Muscle of arm (tissue), 12 donors: ENCODE results near the gene BMP8B. TPM values are rescaled to one million over a fixed set of nuclear protein-coding genes. Genes with fewer than 3 reads are reported as not detected.
A peak's percentile ranks its signal among the peaks of the same experiment; 100 is the strongest.
"Not testable (repeated sequence)": the region's sequence is repeated elsewhere in the genome, so short reads cannot be mapped to it uniquely, and the experiment has no call there.

Experiments
- DNase-seq: peaks from one replicate; pipeline ENCODE4 v3.0.0-alpha.2; 2013
- polyA plus RNA-seq, 12 donors: library from polyadenylated mRNA; unstranded; fragments of 120-200 nt; gene quantifications; one replicate each; pipeline ENCODE4 v1.2.1, GENCODE V29; 2013; ENCODE audit not compliant: insufficient read length in 12 of 12

The BMP8B gene
- polyA plus RNA-seq, 12 donors = 1.0 to 2.6 (median 1.2) TPM; not detected in 2

DNA sequence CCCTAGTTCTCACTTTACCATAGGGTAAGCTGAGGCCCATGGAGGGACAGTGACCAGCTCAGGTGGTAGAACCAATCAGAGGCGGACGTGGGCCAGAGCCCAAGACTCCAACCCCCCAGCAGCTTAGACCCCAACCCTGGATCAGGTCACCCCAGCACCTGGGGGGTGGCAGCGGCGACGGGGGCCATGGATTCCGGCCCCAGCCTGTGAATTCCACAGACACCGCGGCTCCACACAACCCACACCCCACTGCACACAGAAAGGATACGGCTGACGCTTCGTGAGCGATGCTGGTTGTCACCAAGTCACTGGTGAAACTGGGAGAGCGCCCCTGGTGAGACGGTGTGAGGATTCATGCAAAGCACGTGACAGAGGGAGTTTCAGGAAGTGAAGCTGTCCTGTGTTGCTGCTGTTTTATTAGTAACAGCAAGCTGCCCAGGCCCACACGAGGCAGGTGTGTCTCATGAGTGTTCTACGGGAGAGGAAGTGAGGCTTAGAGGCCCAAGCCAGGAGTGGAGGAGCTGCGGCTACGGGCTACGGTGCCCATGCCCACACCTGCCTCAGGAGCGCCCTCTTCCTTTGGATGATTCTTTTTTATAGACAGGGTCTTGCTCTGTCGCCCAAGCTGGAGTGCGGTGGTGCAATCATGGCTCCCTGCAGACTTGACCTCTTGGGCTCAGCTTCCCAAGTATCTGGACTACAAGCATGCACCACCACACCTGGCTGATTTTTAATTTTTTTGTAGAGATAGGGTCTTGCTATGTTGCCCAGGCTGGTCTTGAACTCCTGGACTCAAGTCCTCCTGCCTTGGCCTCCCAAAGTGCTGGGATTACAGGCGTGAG, 28.6 kb upstream of the BMP8B start:
- not testable (repeated sequence) for DNase-seq

- DNase-seq = peak; percentile 67
These were observed 27.9 kb upstream of the BMP8B start for GRCh38 chr1:39816415-39817090.

DNA sequence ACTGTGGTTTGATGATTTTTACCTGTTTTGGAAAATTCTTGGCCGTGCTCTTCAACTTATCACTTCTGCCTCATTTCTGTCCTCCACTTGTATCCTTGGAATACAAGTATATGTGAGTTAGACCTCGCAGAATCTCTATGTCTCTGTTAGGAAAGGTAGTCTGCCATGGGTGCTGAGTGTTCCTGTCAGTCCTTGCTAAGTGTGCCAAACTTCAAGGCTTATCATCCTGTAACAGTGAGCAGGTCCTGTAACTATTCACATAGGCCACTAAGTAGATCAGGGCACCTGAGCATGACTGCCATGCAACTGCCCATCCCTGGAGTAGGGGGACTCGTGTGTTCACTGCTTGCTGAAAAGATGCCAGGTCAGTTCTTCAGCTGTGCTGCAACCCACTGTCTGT, 24.2 kb upstream of the BMP8B start:
- DNase-seq = no peak

DNA sequence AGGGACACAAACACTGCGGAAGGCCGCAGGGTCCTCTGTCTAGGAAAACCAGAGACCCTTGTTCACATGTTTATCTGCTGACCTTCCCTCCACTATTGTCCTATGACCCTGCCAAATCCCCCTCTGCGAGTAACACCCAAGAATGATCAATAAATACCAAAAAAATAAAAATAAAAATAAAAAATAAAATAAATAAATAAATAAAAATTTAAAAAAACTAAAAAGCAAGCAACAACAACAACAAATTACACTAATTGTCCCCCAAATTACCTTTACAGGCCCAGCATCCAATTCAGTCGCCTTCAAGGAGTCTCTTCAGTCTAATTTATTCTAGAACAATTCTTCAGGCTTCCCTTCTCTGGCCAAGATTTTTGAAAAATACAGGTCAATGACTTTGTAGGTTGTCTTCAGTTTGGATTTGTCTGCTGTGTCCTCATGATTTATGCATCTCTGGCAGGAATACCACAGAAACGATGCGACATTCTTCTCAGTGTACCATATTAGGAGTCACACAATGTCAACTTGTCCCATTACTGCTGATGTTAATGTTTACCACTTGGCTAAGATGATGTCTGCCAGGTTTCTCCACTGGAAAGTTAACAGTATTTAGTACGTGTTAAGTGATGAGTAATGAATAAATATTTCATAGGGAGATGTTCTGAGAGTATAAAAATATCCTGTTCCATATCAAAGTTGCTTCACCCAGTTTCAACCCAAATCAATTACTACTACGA, 20.3 kb upstream of the BMP8B start:
- DNase-seq = no peak

DNA sequence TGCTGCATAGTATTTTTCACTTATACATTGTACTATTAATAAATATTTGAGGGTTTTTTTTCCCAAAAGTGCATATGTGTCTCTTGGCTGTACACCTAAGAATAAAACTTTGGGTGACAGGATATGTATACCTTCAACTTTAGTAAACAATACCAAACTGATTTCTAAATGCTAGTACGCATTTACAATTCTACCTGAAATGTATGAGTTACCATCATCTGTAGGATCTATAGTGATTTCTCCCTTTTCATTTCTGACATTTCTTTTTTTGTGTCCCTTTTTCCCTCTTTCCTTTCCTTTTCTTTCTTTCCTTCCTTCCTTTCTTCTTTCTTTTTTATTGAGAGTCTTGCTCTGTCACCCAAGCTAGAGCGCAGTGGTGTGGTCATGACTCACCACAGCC, 16.7 kb upstream of the BMP8B start:
- no peak for DNase-seq

- DNase-seq = no peak
These were observed 14.0 kb upstream of the BMP8B start for GRCh38 chr1:39802496-39803260.

- DNase-seq = no peak
These were observed 11.8 kb upstream of the BMP8B start for GRCh38 chr1:39800471-39800835.

GRCh38 chr1:39799770-39800470, 11.3 kb upstream of the BMP8B start:
- DNase-seq = peak; percentile 23

DNA sequence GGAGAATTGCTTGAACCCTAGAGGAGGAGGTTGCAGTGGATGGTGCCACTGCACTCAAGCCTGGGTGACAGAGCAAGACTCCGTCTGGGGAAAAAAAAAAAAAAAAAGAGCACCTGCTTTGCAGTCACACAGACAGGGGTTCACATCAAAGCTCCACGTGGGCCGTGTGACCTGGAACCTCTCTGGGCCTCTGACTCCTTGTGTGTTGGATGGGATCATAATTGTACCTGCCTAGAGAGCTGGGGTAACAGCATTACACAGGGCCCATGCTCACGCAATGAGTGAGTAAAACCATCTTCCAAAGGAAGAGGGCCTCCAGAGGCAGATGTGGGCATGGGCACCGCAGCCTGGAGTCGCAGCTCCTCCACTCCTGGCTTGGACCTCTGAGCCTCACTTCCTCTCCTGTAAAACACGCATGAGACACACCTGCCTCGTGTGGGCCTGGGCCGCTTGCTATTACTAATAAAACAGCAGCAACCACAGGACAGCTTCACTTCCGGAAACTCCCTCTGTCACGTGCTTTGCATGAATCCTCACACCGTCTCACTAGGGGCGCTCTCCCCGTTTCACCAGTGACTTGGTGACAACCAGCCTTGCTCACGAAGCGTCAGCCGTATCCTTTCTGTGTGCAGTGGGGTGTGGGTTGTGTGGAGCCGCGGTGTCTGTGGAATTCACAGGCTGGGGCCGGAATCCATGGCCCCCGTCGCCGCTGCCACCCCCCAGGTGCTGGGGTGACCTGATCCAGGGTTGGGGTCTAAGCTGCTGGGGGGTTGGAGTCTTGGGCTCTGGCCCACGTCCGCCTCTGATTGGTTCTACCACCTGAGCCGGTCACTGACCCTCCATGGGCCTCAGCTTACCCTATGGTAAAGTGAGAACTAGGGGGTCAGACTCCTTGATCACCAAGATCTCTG, 10.4 kb upstream of the BMP8B start:
- DNase-seq = not testable (repeated sequence)

DNA sequence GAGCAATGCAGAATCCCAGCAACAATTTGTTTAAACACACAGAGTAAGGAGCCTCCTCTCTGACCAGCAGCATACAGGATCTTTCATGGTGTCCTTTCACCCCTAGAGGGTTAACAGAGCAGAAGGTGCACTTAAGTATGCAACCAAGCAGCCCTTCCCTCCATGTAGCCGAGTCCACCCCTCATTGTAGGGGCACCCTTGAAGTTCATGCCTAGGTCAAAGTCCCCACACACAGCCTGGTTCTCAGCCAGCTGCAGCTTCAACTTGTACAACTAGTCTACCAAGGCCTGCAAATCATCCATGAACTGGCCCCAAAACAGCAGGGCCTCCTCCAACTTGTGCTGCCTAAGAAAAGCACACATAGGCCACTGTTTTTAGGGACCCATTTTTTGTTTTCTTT, 7.0 kb upstream of the BMP8B start:
- DNase-seq = no peak

DNA sequence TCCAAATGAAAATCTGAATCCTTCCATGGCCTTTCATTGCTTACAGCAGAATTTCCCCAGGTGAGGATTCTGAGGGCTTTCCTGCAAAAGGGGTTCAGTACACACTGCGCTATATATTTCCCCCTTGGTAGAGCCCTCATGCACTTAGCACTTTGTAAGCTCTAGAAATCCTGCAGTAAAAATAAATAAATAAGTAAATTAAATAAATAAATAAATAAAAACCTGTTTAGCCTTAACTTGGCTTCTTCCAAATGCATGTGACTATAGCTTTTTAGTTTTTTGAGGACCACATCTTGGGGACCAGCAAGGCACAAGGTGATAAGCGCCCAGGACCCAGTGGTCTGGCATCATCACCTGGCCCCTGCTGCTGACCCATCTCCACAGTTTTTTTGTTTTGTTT, 3.2 kb upstream of the BMP8B start:
- DNase-seq = no peak

- DNase-seq = no peak
These were observed 976 bp upstream of the BMP8B start for GRCh38 chr1:39789571-39790110.

DNA sequence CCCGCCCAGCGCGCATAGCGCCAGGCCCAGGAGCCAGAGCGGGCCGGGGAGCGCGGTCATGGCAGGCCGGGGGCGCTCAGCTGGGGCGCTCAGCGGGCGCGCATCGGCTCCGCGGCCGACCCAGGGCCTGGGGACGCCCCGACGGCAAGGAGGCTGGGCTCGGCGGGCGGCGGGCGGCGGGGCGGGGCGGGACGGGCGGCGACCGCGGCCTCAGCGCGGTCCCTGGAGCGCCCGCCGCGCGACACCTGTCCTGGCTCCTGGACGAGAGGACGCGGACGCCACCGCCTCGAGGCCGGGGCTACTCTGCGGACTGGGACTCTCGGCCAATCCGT, 273 bp downstream of the BMP8B start:
- DNase-seq = no peak

- DNase-seq = not testable (repeated sequence)
These were observed 701 bp downstream of the BMP8B start for GRCh38 chr1:39787964-39788363.

DNA sequence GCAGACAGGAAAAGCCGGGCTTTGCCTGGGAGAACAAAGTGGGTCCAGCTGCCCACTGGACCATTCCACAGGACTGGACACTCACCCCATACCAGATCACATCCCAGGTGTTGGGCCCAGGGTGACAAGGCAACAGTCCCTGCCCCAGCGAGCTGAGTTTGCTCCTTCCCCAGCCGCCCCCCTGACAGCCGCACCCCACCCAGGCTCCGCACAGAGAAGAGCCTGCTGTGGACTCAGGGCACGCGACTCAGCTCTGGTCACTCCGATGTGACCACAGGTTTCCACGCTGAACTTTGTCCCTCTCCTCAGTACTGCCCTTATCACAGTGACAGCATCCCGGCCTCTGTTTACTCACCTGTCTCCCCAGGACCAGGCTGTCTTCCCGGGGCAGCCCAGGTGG, 1.2 kb downstream of the BMP8B start:
- no peak for DNase-seq

GRCh38 chr1:39787108-39787375, 1.6 kb downstream of the BMP8B start:
- not testable (repeated sequence) for DNase-seq

GRCh38 chr1:39786303-39787107, 2.2 kb downstream of the BMP8B start:
- DNase-seq = not testable (repeated sequence)

GRCh38 chr1:39782685-39783084, 6.0 kb downstream of the BMP8B start:
- DNase-seq = not testable (repeated sequence)

DNA sequence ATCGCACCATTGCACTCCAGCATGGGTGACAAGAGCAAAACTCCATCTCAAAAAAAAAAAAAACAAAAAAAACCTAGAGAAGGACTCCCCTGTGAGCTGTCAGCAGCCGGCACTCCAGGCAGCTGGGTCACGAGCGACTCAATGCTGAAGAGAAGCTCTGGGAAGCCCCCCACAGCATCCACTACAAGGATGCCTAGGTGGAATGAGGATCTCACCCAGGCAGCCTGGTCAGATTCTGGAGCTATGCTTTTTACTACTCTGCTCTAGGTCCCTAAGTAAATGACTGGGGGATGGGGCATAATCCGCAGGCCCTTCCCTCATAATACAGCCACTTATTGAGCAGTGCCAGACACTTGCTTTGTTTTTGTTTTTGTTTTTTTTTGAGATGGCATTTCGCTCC, 6.6 kb downstream of the BMP8B start:
- DNase-seq = no peak
